ENCODE data around the gene PGGHG. TPM values are rescaled to one million over a fixed set of nuclear protein-coding genes. Genes with fewer than 3 reads are reported as not detected.
"Not testable (repeated sequence)": the region's sequence is repeated elsewhere in the genome, so short reads cannot be mapped to it uniquely, and the experiment has no call there.

The PGGHG gene
- polyA plus RNA-seq, 1 experiment: 13.2 TPM

GRCh38 chr11:315516-315994 lies 26.6 kb downstream of the PGGHG start:
- POLR2A ChIA-PET: no interaction called here
- CTCF ChIA-PET: interaction anchor here (0.7 to 2.2 kb wide), 5 partner anchors 11 to 81 kb away, joined by 3 to 12 read pairs (median 3); no protein-coding TSS in a partner anchor
- H3K4me3 ChIP-seq (ENCODE audit: low read depth, low read length): peak overlapping the region; percentile 47
- TF ChIP-seq CTCF (IDR thresholded peaks at IDR 0.05; ENCODE audit: insufficient read depth, low read depth, low read length): no peak
- H3K27me3 ChIP-seq (ENCODE audit: control insufficient read depth, insufficient read depth, low read length): no peaks in the 10 kb centered on the region
- DNase-seq (ENCODE audit: low read depth): no peak
- H3K36me3 ChIP-seq (ENCODE audit: control insufficient read depth, insufficient read depth, low read length): 0 out of 2 replicates have a peak, but pooled peaks cover 2% of the 10 kb centered on the region

- no peak for TF ChIP-seq CTCF (IDR thresholded peaks at IDR 0.05; ENCODE audit: insufficient read depth, low read depth, low read length)
- ChIA-PET POLR2A (no interaction called here), CTCF (interaction anchor here (0.7 to 2.2 kb wide), 10 partner anchors 8 to 81 kb away, joined by 3 to 12 read pairs (median 4); partner anchors contain the start of gene IFITM2)
- H3K36me3 ChIP-seq (ENCODE audit: control insufficient read depth, insufficient read depth, low read length): 0 out of 2 replicates have a peak, but pooled peaks cover 2% of the 10 kb centered on the region
- peak overlapping the region; percentile 47 for H3K4me3 ChIP-seq (ENCODE audit: low read depth, low read length)
- H3K27me3 ChIP-seq (ENCODE audit: control insufficient read depth, insufficient read depth, low read length): no peaks in the 10 kb centered on the region
- DNase-seq (ENCODE audit: low read depth): no peak
These were observed 27.2 kb downstream of the PGGHG start for GRCh38 chr11:316031-316701.

GRCh38 chr11:316891-317301 lies 28.0 kb downstream of the PGGHG start:
- ChIA-PET POLR2A (interaction anchor here (1.1 kb wide), 1 partner anchor 39 kb away, joined by 7 read pairs; no protein-coding TSS in a partner anchor), CTCF (interaction anchor here (0.6 to 2.2 kb wide), 9 partner anchors 9 to 110 kb away, joined by 3 to 12 read pairs (median 5); partner anchors contain the start of gene IFITM2)
- TF ChIP-seq CTCF (IDR thresholded peaks at IDR 0.05; ENCODE audit: insufficient read depth, low read depth, low read length): no peak
- Histone ChIP-seq H3K27me3 (ENCODE audit: control insufficient read depth, insufficient read depth, low read length) (no peaks in the 10 kb centered on the region), H3K4me3 (ENCODE audit: low read depth, low read length) (peak overlapping the region; percentile 47), H3K36me3 (ENCODE audit: control insufficient read depth, insufficient read depth, low read length) (0 out of 2 replicates have a peak, but pooled peaks cover 2% of the 10 kb centered on the region)
- DNase-seq (ENCODE audit: low read depth): no peak

- DNase-seq (ENCODE audit: low read depth); H3K36me3 ChIP-seq (ENCODE audit: control insufficient read depth, insufficient read depth, low read length); H3K27me3 ChIP-seq (ENCODE audit: control insufficient read depth, insufficient read depth, low read length); H3K4me3 ChIP-seq (ENCODE audit: low read depth, low read length): not testable (repeated sequence)
- CTCF ChIA-PET: interaction anchor here (1.3 to 1.9 kb wide), 7 partner anchors 9 to 46 kb away, joined by 3 to 10 read pairs (median 5); partner anchors contain the start of gene IFITM2
- POLR2A ChIA-PET: interaction anchor here (0.7 to 1.1 kb wide), 2 partner anchors 22 to 38 kb away, joined by 3 to 7 read pairs; no protein-coding TSS in a partner anchor
These were observed 28.9 kb downstream of the PGGHG start for GRCh38 chr11:317668-318404.

GRCh38 chr11:318405-319120 lies 29.6 kb downstream of the PGGHG start:
- CTCF ChIA-PET: interaction anchor here (0.9 to 1.9 kb wide), 3 partner anchors 8 to 46 kb away, joined by 3 to 5 read pairs (median 5); no protein-coding TSS in a partner anchor
- H3K36me3 ChIP-seq (ENCODE audit: control insufficient read depth, insufficient read depth, low read length); H3K27me3 ChIP-seq (ENCODE audit: control insufficient read depth, insufficient read depth, low read length); POLR2A ChIA-PET; DNase-seq (ENCODE audit: low read depth): not testable (repeated sequence)
- peak overlapping the region; percentile 58 for H3K4me3 ChIP-seq (ENCODE audit: low read depth, low read length)

GRCh38 chr11:319121-319887 lies 30.4 kb downstream of the PGGHG start:
- CTCF ChIA-PET: interaction anchor here (0.6 to 0.9 kb wide), 3 partner anchors 10 to 46 kb away, joined by 3 to 4 read pairs (median 3); no protein-coding TSS in a partner anchor
- H3K27me3 ChIP-seq (ENCODE audit: control insufficient read depth, insufficient read depth, low read length); DNase-seq (ENCODE audit: low read depth); POLR2A ChIA-PET; H3K36me3 ChIP-seq (ENCODE audit: control insufficient read depth, insufficient read depth, low read length): not testable (repeated sequence)
- peak overlapping the region; percentile 58 for H3K4me3 ChIP-seq (ENCODE audit: low read depth, low read length)

GRCh38 chr11:319888-320273 lies 31.0 kb downstream of the PGGHG start:
- H3K27me3 ChIP-seq (ENCODE audit: control insufficient read depth, insufficient read depth, low read length); H3K36me3 ChIP-seq (ENCODE audit: control insufficient read depth, insufficient read depth, low read length); DNase-seq (ENCODE audit: low read depth); POLR2A ChIA-PET: not testable (repeated sequence)
- CTCF ChIA-PET: interaction anchor here (0.8 kb wide), 1 partner anchor 45 kb away, joined by 3 read pairs; no protein-coding TSS in a partner anchor
- H3K4me3 ChIP-seq (ENCODE audit: low read depth, low read length): peak overlapping the region; percentile 58
